ELF-1 (cell line): ENCODE results near the gene SCGN.

ENCODE experiments used
- DNase-seq: peaks from one replicate; pipeline ENCODE4 v3.0.0-alpha.2; 2016; ENCODE audit warnings: low read depth, low spot score

Gene SCGN

GRCh38 chr6:25652007-25652515, at the start of gene SCGN:
Gene SCGN (plus strand): TSS chr6:25652215. CDS start chr6:25652404, 189 bp downstream.
- DNase-seq = peak; percentile 91

- no peak for DNase-seq
Observed at GRCh38 chr6:25602674-25602982, 49.4 kb upstream of the SCGN start.

GRCh38 chr6:25603251-25603650, 48.8 kb upstream of the SCGN start:
- no peak for DNase-seq

GRCh38 chr6:25606151-25606550, 45.9 kb upstream of the SCGN start:
- no peak for DNase-seq

GRCh38 chr6:25608558-25609174, 43.3 kb upstream of the SCGN start:
- no peak for DNase-seq

- DNase-seq = no peak
Observed at GRCh38 chr6:25612666-25613065, 39.3 kb upstream of the SCGN start.

GRCh38 chr6:25613415-25613814, 38.6 kb upstream of the SCGN start:
- no peak for DNase-seq

- DNase-seq = no peak
Observed at GRCh38 chr6:25614052-25614451, 38.0 kb upstream of the SCGN start.

- DNase-seq = no peak
Observed at GRCh38 chr6:25615471-25615870, 36.5 kb upstream of the SCGN start.

- DNase-seq = no peak
Observed at GRCh38 chr6:25617997-25618396, 34.0 kb upstream of the SCGN start.

GRCh38 chr6:25619217-25619616, 32.8 kb upstream of the SCGN start:
- no peak for DNase-seq

- no peak for DNase-seq
Observed at GRCh38 chr6:25620391-25620790, 31.6 kb upstream of the SCGN start.

GRCh38 chr6:25623065-25623464, 28.9 kb upstream of the SCGN start:
- DNase-seq = no peak

- DNase-seq = no peak
Observed at GRCh38 chr6:25623879-25624278, 28.1 kb upstream of the SCGN start.

- DNase-seq = peak; percentile 61
Observed at GRCh38 chr6:25627001-25627400, 25.0 kb upstream of the SCGN start.

- no peak for DNase-seq
Observed at GRCh38 chr6:25628471-25629197, 23.4 kb upstream of the SCGN start.

- no peak for DNase-seq
Observed at GRCh38 chr6:25629198-25629576, 22.8 kb upstream of the SCGN start.

- DNase-seq = no peak
Observed at GRCh38 chr6:25630508-25631278, 21.3 kb upstream of the SCGN start.

GRCh38 chr6:25635886-25636317, 16.1 kb upstream of the SCGN start:
- DNase-seq = no peak

GRCh38 chr6:25637211-25637610, 14.8 kb upstream of the SCGN start:
- DNase-seq = no peak

- peak; percentile 47 for DNase-seq
Observed at GRCh38 chr6:25637960-25638434, 14.0 kb upstream of the SCGN start.

- DNase-seq = no peak
Observed at GRCh38 chr6:25639653-25640052, 12.4 kb upstream of the SCGN start.
